HG02588 (cell line): ENCODE measurements around the gene SPRED2.
A peak's percentile ranks its signal among the peaks of the same experiment; 100 is the strongest.

Experiments
- ATAC-seq: cut with Tn5 transposase; IDR thresholded peaks from one replicate; pipeline ENCODE4 v1.9.1; 2021; ENCODE audit warnings: mild to moderate bottlenecking, moderate library complexity; ENCODE audit not compliant: unreplicated experiment

Gene SPRED2

DNA sequence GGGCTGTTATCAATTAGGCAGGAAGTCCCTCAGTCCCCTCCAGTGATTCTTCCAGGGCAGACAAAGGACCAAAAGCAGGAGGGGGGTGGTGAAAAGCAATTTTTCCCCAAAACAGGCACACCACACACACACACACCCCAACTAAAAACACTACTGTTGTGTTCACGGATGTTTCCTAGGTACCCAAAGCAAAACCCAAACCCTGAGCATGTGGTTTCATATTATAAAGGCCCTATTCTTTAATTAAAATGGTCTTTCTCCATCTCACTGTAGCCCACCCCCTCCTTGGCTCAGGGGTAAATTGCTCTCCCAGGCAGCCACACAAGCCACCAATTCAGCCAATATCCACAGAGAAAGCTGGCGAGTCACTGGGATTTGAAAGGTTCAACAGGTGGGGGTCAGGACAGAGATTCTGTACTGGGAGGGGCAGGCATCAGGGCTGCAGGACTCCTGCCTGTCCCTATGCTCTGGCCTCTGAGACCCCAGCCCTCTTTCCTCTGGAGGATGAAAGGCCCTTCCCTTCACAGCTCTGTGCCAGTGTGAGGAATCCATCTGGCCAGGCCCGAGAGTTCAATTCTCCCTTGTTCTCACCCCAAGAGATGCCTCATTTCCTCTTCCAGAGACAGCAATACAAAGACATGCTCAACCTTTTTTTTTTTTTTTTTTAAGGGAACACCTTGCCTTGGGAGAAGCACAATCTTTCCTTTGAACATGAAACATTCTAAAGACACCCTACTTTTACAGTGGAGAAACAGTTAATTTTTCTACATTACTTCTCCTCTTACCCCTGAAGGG lies 43.6 kb downstream of the SPRED2 start:
- ATAC-seq = no peak

DNA sequence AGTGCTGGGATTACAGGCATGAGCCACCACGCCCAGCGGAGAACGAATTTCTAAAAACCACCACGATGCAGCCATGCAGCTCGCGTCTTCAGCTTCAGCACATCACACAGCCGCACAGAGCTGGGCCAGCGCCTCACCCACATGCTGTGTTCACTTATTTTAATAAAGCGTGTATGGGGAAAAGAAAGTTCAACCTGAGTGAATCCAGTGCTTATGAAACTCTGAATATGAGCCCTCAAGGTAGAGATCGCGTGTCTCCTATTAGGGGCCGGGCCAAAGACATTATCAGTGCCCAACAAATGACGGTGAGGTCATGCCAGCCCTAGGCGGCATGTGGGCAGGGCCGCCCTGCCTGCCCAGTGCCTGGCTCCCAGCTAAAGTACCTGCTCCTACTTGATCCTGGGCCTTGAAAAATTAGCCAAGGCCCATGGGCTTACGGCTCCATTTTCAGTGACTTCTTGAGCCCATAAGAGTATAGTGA lies 44.3 kb downstream of the SPRED2 start:
- ATAC-seq = peak; percentile 51

DNA sequence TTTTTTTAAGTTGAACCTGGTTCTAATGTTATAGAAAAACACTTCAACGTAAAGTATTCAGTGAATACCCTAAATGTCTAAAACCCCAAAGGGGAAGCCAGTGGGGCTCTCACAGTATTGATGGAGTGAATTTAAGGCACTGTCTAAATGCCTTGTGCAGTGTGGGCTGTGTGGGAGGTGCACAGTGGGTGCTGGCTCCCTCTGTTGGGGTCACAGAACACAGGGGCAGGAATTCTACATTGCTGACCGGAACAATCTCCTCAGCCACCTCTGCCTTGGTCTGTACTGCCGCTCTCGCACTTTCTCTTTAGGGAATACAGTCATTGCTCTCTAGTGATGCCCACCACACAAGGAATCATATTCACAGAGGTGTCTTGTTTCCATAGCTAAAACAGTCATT lies 45.4 kb downstream of the SPRED2 start:
- no peak for ATAC-seq

DNA sequence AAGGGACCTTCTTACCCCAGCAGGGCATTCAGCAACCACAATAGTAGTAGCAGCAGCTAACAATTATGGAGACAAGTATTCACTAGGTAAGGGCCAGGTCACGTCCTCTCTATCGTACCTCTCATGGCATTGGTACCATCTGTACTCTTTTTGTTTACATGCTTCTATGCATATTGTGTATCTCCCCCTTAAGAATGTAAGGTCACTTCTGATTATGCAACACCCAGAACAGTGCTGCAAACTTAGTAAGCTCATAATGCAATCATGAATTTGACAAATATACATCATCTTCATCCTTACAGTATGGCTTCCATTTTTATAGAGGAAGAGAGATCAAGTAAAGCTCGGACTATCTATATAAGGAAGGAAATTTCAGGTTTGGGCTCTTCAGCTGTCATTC lies 46.1 kb downstream of the SPRED2 start:
- no peak for ATAC-seq

DNA sequence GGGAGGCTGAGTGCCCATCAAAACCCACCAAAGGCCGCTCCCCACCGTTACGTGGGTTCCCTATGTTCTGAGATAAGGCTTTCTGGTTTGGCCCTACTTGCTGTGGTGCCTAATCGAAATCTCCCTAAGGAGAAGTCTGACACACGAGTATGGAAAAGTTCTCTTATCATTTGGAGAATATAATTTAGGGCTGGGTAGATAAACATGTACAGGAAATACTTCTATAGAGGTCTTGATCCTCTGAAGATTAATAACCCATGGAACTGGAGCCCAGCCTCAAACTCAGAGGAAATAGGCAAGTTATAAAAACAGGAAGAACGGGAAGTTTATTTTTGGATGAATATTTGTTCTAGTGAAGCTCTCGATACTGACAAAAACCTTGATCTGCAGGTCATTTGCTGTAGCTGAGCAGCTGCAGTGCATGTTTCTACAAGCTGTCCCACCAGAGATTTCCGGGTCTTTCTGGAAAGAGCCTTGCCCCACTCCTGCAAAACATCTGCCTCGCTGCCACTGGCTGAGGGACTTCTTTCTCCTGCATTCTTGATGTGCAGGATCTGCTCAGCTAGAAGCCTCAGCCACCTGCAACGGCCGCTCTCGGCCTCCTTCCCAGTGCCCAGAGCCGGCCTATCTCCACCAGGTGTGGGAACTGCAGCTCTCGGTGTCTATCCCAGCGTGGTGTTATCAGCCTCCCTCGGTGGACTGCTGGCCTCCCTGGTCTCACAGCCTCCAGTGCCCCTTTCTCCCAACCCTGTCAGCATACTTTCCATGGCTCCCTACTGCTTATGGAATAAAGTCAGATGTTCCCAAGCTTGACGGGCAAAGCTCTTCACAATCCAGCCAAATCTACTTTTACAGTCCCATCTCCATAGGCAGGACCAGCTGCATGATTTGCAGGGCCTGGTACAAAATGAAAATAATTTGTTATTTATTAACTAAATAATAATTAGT lies 48.6 kb downstream of the SPRED2 start:
- ATAC-seq = no peak

DNA sequence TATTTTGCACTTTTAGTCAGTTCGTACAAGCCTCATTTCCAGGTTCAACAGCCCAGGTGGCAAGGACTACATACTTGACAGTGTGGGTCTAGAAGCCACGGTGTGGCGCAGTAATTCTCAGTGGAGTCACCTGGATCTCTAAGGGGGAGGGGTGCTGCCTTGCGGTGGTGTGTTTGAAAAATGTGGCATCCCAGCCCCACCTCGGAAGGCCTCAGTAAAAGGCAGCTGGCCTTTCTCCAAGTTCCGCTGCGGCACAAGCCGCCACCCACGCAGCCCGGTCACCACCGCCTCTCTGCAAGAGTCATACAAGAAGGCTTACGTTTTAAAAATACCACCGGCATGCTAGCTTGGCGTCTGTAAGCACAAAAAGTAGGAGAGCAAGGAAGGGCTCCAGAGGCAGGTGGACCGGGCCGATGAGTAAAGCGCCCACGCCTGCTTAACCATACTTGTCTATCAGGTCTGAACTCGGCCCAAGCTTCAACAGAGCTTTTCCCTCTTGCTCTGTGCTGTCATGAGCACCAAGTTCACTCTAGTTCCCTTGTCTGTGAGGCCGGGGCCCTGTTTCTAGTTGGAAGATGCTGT lies 49.5 kb downstream of the SPRED2 start:
- ATAC-seq = peak; percentile 69

DNA sequence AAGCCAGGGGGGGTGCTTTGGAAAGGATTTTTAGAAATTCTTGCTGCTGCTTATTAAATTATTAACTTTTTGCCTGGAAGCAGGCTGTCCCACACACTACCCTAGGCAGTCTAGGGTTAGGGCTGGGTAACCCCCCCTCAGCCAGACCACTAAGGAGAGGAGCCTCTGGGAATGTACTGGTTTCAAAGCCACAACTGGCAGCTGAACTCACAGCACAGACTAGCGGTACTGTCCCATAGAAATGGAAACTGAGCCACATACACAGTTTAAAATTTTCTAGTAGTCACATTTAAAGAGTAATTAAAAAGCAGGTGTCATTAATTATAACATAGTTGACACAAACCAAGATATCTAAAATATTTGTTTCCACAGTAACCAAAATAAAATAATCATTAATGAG lies 50.1 kb downstream of the SPRED2 start:
- ATAC-seq = no peak

DNA sequence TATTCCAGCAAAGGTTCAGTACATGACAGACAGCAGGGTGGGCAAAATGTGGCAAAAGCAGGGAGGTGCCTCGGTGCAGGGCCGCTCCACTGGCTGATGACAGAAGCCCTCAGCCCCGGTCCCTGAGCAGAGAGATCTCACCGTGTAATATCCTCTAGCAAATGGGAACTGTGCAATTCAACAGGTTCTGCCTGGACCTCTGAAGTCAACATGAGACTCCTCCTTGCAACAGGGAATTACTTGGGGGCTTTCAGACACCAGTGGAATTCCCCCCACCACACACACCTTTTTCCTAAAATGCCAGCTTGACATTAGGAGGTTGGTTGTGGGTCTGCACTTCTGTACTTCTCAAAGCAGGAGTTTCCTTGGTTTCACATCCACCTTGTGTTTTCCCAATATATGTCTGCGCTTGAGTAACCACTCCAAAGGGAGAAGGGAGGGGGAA lies 50.8 kb downstream of the SPRED2 start:
- ATAC-seq = no peak

DNA sequence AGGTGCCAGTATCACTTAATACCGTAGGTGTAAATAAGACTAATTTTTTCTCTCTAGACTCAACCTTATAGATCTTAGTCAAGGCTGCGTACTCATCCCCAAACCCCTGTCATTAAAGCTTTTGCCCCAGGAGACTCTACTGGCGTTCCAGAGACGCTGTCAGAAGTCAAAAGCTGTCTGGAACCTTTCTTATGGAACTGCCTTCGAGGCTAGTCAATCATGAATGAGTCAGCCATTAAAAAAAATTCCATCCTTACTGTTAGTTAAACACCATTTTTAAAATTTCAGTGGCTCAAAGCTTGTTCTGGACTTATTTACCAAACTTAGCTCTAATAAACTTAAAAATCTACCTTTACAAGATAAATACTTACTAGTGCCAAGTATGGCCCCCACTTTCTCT lies 52.1 kb downstream of the SPRED2 start:
- ATAC-seq = no peak

DNA sequence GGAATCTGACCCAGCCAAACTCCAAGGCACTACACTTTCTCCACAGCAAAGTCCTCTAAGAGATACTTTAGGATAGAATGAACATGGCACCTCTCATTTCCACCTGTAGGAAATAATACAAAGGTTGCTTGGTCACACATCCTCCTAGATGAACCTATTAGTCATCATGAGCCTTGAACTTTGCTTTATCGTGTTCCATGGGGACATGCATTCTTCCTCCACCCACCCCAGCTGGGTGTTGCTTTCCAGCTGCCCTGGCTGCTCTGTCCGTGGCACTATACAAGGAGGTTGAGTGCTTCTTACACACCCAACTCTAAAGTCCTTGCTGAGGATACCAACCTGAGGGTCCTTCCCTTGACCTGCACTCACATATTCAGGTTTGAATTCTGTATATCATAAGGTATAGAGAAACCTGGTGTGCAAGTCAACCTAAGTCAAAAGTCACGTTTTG lies 52.7 kb downstream of the SPRED2 start:
- ATAC-seq = no peak

DNA sequence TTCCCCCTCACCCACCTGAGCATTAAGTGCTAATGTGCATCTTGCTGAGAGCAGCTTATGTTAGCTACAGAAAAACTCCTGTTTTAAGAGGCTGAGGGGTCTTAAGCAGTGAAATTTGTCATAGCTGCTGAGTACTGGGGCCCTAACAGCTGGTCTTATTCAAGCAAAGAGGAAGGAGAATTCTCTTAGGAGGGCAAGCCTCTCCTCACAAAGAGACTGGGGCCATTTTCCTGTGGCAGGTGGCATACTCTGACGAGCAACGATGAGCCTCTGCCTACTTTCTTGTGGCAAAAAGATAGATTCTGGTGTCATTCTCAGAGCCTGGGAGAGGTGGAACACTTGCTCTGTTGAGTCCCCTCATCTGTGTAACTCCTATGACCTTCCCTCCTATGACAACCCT lies 53.2 kb downstream of the SPRED2 start:
- no peak for ATAC-seq

DNA sequence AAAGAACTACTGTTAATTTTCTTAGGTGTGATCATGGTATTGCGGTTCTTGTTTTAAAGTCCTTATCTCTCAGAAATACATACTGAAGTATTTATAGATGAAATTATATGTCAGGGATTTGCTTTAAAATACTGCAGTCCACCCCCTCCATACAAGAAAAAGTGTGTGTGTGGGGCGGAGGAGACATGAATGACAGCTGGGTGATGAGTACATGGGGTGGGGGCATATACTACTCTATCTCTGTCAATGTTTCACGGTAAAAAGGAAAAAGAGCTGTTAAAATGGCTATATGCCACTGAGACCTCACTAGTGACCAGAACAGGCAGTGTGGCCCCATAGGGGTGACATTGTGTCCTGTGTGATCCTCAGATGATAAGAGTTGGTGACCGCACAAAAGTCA lies 54.1 kb downstream of the SPRED2 start:
- no peak for ATAC-seq

DNA sequence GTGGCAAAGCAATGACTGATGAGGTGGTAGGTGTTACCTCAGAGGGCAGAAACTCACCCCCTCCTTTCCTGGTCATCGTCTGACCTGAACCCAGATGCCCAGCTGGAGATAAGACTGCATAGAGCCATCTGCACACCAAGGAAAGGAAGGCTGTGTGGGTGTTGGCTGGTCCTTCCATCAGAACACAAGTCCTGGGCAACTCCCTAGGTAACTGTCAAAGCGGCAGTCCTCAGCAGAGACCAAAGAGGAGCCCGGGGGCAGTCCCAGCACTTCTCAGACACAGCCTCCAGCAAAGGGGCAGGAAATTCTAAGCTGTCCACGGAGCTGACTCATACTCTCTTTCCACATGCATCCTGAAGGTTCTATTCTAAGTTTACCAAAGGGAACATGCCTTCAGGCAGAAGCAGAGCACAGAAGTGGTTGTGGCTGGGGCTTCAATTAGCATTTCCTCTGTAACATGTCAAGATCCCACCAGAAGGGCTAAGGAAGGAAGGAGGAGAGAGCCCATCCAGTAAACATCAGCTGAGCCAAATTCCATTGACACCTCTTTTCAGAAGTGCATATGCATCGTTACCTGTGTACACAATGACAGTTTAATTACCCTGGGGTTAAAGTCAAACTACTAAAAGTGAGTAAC lies 54.7 kb downstream of the SPRED2 start:
- ATAC-seq = no peak

DNA sequence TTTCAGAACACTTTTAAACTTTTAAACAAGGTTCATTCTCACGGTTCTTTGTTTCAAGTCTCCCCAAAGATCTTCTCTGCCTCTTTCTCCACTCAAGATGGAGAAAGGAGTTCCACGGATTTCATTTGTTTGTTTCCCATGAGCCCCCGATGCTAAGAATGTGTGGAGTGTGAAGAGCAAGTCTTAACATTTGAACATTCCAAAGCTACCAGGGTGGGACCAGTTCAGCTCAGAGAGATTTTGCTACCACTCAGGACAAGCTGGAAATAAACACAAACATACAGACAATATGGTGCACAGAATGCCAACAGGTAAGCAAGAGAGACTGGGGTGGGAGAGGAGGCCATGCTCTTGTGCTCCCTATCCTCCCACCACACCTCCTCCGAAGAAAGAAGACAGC lies 56.7 kb downstream of the SPRED2 start:
- no peak for ATAC-seq

DNA sequence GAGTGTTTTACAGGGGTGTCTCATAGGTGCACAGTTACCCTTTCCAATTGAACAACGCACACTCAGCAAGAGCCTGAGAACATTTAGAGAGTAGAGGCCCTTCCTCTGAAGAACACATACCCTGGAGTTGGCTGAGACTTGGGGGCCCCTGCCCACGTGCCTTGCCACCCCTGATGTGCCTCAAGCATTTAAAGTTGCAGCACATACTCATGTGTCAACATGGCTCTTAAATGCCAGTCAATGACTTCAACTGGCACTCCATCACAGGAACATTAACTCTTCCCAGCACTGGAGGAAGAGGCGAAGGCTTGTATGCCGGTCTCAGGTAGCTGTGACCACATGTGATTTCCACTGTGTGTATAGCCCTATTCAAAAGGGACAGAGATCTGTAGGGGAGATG lies 57.4 kb downstream of the SPRED2 start:
- no peak for ATAC-seq

DNA sequence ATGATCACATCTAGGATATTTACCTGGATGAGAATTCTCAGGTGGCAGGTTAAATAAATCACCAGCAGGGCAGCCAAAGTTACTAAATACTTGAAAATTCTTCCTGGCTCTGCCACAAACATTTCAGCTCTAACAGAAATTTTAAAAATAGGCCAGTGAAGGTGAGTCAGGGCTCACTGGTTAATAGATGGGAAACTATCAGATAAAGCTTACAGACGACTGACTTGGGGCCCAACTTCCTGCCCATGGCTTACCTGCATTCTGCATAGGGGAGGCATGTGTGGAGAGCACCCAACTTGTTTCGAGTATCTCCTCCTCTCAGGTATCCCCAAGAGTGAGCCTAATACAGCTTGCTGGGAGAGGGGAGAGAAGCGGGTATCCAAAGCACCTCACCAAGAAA lies 57.8 kb downstream of the SPRED2 start:
- no peak for ATAC-seq

DNA sequence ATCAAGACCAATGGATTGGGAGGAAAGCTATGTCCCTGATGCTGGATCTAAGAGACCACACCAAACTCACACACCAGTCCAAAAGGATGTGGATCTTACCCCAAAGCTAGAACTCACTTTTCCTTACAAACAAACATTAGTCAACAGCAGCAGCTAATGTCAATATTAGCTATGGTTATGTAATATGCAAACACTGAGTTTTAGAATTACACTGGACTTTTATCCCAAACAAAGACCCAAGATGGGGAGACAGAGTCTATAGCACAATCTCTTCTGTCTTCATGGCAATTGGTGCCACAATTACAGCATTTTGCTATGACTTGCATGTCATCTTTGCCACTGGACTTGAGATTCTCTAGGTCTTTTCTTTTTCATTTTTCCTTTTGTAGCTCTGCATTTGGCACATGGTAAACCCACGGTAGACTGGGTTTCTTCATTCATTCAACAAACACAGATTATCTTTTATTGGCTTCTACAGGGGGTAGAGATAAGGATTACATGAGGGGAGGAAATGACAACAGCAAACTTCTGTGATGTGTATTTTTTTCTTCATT lies 59.0 kb downstream of the SPRED2 start:
- no peak for ATAC-seq

DNA sequence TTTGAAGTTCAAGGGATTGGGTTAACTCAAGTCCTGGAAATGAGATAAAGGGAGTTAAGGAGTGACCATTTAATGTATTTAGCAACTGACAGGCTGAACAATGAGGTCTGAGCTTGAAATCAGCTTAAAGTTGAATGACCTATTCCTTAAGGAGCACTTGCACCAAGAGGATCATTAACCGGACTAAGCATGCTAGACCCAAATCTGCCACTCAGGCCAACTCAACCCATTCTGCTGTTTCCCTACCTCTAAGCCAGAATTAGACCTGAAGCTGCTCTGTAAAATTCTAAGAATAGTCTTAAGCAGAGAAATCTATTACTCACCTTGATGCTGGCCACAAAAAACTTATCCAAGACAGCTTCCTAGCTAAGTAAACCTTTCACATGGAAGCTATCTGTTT lies 59.8 kb downstream of the SPRED2 start:
- ATAC-seq = no peak

DNA sequence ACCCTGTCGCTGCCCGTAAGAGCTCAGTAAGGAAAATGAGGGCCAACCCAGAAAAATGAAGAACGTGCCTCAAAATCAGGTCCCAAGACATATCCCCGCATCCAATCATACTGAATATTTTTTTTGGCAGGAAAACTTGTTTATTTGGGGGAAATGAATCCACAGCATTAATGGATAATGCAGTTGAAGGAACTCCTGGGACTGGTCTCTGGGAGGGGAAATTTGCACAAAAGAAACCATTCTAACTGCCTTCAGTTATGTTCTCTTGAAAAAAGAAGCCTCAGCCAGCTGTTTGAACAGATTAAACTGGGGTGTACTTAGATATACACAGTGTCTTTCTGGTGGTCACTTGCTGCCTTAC lies 61.3 kb downstream of the SPRED2 start:
- ATAC-seq = no peak

DNA sequence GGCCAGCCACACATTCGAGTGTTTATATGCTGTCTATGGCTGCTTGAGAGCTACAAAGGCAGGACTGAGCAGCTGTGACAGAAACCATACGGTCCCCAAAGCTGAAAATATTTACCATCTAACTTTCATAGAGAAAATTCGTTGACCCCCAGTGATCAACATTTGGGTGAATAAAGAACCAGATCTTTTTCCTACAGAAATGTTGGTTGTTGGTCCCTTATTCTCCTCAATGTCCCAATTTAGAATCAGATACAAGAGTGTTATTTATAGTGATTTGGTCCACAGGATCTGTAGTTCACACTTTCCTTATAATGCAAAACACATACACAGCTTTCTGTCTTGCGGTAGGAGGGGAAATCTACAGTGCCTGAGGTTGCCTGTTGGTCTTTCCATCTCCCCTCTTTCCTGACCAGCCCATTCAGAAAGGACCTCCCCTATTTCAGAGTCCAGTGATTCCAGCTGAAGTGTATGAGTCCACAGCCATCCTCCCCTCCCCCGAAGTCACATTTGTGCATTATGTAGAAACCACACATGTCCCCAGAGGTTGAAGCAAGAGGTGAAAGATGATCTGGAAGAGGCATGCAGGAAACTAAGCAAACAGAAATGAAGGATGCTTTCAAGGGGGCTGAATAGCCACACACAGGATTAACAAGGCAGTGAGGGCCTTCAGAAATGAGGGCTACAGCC lies 61.9 kb downstream of the SPRED2 start:
- peak; percentile 50 for ATAC-seq
